ENCODE results near the gene UFSP2.

DNA sequence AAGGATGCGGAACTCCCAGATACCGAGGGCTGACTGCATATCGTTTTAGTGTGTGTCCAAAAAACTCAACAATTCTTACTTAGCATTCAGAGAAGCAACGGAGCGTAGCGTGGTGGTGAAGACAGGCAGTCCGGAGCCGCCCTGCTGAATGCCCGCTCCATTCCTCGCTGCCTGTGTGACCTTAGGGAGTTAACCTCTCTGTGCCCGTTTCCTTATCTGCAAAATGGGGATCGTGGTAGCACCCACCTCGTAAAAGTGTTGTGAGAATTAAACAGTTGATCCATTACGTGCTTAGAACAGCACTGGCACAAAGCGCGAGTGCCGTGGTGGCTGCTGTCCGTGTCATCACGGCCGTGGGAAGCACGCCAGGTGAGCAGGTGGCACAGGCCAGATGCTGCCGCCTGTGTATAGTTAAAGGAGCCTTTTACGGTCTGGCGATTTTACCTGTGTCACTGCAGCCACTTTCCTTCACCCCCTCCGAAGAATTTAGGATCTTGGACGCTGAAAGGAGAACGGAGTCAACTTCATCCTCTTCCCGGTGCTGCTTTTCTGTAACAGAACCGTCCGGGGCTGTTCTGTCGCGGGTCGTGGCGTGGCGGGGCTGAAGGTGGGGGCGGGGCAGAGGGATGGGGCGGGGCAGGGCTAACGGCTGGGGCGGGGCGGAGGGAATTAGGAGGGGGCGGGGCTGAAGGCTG, 44.9 kb upstream of the UFSP2 start:
- TF ChIP-seq GABPA (IDR thresholded peaks at IDR 0.05; ENCODE audit: low read depth) (no peak), POLR2AphosphoS5 (IDR thresholded peaks at IDR 0.05; ENCODE audit: low read depth) (no peak), SPI1 (IDR thresholded peaks at IDR 0.05; ENCODE audit: borderline replicate concordance, low read depth) (no peak)
- TF ChIP-seq, protein P1, sequence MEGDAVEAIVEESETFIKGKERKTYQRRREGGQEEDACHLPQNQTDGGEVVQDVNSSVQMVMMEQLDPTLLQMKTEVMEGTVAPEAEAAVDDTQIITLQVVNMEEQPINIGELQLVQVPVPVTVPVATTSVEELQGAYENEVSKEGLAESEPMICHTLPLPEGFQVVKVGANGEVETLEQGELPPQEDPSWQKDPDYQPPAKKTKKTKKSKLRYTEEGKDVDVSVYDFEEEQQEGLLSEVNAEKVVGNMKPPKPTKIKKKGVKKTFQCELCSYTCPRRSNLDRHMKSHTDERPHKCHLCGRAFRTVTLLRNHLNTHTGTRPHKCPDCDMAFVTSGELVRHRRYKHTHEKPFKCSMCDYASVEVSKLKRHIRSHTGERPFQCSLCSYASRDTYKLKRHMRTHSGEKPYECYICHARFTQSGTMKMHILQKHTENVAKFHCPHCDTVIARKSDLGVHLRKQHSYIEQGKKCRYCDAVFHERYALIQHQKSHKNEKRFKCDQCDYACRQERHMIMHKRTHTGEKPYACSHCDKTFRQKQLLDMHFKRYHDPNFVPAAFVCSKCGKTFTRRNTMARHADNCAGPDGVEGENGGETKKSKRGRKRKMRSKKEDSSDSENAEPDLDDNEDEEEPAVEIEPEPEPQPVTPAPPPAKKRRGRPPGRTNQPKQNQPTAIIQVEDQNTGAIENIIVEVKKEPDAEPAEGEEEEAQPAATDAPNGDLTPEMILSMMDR (IDR thresholded peaks at IDR 0.05; ENCODE audit: insufficient read depth, low read length), result no peak
- TF ChIP-seq, protein P2, sequence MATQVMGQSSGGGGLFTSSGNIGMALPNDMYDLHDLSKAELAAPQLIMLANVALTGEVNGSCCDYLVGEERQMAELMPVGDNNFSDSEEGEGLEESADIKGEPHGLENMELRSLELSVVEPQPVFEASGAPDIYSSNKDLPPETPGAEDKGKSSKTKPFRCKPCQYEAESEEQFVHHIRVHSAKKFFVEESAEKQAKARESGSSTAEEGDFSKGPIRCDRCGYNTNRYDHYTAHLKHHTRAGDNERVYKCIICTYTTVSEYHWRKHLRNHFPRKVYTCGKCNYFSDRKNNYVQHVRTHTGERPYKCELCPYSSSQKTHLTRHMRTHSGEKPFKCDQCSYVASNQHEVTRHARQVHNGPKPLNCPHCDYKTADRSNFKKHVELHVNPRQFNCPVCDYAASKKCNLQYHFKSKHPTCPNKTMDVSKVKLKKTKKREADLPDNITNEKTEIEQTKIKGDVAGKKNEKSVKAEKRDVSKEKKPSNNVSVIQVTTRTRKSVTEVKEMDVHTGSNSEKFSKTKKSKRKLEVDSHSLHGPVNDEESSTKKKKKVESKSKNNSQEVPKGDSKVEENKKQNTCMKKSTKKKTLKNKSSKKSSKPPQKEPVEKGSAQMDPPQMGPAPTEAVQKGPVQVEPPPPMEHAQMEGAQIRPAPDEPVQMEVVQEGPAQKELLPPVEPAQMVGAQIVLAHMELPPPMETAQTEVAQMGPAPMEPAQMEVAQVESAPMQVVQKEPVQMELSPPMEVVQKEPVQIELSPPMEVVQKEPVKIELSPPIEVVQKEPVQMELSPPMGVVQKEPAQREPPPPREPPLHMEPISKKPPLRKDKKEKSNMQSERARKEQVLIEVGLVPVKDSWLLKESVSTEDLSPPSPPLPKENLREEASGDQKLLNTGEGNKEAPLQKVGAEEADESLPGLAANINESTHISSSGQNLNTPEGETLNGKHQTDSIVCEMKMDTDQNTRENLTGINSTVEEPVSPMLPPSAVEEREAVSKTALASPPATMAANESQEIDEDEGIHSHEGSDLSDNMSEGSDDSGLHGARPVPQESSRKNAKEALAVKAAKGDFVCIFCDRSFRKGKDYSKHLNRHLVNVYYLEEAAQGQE (IDR thresholded peaks at IDR 0.05; ENCODE audit: insufficient replicate concordance, low read depth), result no peak
